SK-N-SH treated with all-trans-retinoic acid at 6 μM for 48 hours (cell line): Measurements from ENCODE around the gene AGPAT4.

ENCODE experiments used
- CSDC2 ChIP-seq: fragments of 250-450 bp; sonication (Bioruptor Pico); IDR thresholded peaks from 2 replicates; pipeline ENCODE4 v1.5.0; 2020; ENCODE audit warnings: mild to moderate bottlenecking, moderate library complexity
- PPARA ChIP-seq: fragments of 250-450 bp; sonication (Bioruptor Pico); IDR thresholded peaks from 2 replicates; pipeline ENCODE4 v1.5.0; 2020; ENCODE audit warnings: mild to moderate bottlenecking, borderline replicate concordance
- TF ChIP-seq, protein P1 (sequence below): fragments of 250-450 bp; sonication (Bioruptor Pico); IDR thresholded peaks from 2 replicates; pipeline ENCODE4 v1.8.0; 2021; ENCODE audit warnings: low read depth, mild to moderate bottlenecking, moderate library complexity, borderline replicate concordance

DNA sequence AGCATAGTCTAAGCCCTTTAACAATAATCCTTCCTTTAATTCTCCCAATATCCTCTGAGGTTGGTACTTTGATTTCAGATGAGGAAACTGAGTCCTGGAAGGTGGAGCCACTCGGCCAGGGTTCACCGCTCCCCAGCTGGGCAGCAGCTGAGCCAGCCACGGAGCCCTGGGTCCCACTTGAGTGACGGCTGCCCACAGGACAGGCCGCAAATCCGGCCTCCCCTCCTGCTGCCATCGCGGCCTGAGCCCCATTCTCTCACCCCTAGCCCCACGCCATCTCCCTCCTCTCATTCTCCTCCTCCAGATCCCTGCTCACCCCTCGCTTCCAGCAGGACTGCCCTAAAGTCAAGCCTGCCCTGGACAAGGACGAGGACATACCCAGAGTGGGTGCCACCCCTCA lies 41.4 kb downstream of the AGPAT4 start:
- TF ChIP-seq CSDC2 = no peak
- TF ChIP-seq, protein P1, sequence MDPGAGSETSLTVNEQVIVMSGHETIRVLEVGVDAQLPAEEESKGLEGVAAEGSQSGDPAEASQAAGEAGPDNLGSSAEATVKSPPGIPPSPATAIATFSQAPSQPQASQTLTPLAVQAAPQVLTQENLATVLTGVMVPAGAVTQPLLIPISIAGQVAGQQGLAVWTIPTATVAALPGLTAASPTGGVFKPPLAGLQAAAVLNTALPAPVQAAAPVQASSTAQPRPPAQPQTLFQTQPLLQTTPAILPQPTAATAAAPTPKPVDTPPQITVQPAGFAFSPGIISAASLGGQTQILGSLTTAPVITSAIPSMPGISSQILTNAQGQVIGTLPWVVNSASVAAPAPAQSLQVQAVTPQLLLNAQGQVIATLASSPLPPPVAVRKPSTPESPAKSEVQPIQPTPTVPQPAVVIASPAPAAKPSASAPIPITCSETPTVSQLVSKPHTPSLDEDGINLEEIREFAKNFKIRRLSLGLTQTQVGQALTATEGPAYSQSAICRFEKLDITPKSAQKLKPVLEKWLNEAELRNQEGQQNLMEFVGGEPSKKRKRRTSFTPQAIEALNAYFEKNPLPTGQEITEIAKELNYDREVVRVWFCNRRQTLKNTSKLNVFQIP (CRISPR knock-in tag) = no peak
- no peak for TF ChIP-seq PPARA (CRISPR knock-in tag)
